ENCODE results near the gene TESK2. TPM values are rescaled to one million over a fixed set of nuclear protein-coding genes. Genes with fewer than 3 reads are reported as not detected.

TESK2 gene
- total RNA-seq, 1 donor: 2.0 TPM

DNA sequence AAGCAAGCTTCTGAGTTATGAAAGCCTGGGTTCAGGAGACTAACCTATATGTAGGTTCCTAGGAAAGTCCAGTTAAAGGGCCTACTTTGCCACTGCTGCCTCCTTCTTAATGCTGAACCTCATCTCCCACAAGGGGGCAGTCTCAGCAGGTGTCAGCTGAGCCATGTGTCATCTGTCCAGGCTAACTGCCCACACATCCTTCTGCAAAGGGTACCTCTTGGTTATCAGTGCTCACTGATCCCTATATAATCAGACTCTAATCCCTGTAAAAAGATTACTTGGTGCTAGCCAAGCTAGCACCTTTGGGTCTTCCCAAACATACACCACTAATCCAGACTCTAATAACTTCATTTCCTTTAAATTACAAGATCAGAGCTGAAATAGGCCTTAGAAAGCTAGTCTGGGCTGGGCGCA is 21.7 kb upstream of the TESK2 start:
- TF ChIP-seq, protein P1, sequence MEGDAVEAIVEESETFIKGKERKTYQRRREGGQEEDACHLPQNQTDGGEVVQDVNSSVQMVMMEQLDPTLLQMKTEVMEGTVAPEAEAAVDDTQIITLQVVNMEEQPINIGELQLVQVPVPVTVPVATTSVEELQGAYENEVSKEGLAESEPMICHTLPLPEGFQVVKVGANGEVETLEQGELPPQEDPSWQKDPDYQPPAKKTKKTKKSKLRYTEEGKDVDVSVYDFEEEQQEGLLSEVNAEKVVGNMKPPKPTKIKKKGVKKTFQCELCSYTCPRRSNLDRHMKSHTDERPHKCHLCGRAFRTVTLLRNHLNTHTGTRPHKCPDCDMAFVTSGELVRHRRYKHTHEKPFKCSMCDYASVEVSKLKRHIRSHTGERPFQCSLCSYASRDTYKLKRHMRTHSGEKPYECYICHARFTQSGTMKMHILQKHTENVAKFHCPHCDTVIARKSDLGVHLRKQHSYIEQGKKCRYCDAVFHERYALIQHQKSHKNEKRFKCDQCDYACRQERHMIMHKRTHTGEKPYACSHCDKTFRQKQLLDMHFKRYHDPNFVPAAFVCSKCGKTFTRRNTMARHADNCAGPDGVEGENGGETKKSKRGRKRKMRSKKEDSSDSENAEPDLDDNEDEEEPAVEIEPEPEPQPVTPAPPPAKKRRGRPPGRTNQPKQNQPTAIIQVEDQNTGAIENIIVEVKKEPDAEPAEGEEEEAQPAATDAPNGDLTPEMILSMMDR (IDR thresholded peaks at IDR 0.05; ENCODE audit: insufficient read depth, low read length): peak; percentile 80
- no peak overlapping the region for H3K4me3 ChIP-seq (ENCODE audit: low read depth, low read length)
- DNase-seq (ENCODE audit: low read depth): peak; percentile 68

- no peak for DNase-seq (ENCODE audit: low read depth)
- H3K4me3 ChIP-seq (ENCODE audit: low read depth, low read length): no peak overlapping the region
- TF ChIP-seq, protein P1 (IDR thresholded peaks at IDR 0.05; ENCODE audit: insufficient read depth, low read length): no peak
Measured at GRCh38 chr1:45510972-45511527, 20.1 kb upstream of the TESK2 start.

- H3K4me3 ChIP-seq (ENCODE audit: low read depth, low read length): no peak overlapping the region
- DNase-seq (ENCODE audit: low read depth): no peak
- TF ChIP-seq, protein P1 (IDR thresholded peaks at IDR 0.05; ENCODE audit: insufficient read depth, low read length): no peak
Measured at GRCh38 chr1:45510036-45510971, 19.3 kb upstream of the TESK2 start.

DNA sequence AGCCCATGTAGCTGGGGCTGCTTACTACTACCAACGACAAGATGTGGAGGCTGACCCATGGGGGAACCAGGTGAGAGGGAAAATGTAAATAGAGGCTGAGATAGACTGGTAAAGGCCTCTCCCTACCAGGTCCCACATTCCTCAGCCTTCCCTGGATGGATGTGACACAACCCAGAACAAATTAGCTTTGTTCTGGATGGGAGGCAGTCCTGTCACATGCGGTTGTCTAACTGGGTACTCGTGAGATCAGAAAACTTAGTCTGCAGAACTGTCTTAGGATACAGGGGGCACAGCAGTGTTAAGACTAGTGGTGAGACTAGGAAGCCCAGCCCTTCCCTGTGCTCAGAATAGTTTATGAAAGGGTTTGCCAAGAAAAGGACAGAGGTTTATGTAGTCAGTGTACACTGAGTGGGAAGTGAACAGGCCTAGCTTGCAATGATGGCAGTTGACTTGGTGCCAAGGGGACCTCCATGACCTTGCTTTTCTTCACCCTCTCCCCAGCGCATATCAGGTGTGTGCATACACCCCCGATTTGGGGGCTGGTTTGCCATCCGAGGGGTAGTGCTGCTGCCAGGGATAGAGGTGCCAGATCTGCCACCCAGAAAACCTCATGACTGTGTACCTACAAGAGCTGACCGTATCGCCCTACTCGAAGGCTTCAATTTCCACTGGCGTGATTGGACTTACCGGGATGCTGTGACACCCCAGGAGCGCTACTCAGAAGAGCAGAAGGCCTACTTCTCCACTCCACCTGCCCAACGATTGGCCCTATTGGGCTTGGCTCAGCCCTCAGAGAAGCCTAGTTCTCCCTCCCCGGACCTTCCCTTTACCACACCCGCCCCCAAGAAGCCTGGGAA is 17.6 kb upstream of the TESK2 start:
- peak; percentile 24 for DNase-seq (ENCODE audit: low read depth)
- H3K4me3 ChIP-seq (ENCODE audit: low read depth, low read length): no peak overlapping the region
- TF ChIP-seq, protein P1 (IDR thresholded peaks at IDR 0.05; ENCODE audit: insufficient read depth, low read length): peak; percentile 29

- H3K4me3 ChIP-seq (ENCODE audit: low read depth, low read length): no peak overlapping the region
- DNase-seq (ENCODE audit: low read depth): no peak
- TF ChIP-seq, protein P1 (IDR thresholded peaks at IDR 0.05; ENCODE audit: insufficient read depth, low read length): no peak
Measured at GRCh38 chr1:45507893-45508292, 16.9 kb upstream of the TESK2 start.

GRCh38 chr1:45507195-45507594 is 16.2 kb upstream of the TESK2 start:
- TF ChIP-seq, protein P1 (IDR thresholded peaks at IDR 0.05; ENCODE audit: insufficient read depth, low read length): no peak
- no peak overlapping the region for H3K4me3 ChIP-seq (ENCODE audit: low read depth, low read length)
- DNase-seq (ENCODE audit: low read depth): no peak

All from fibroblast of the aortic adventitia (primary cell).